A549 (cell line): ENCODE data around the gene KRAS. TPM values are rescaled to one million over a fixed set of nuclear protein-coding genes. Genes with fewer than 3 reads are reported as not detected.
A peak's percentile ranks its signal among the peaks of the same experiment; 100 is the strongest.

ENCODE experiments used
- ATAC-seq, 2 experiments: fragments of 200-7000 bp in 1 of 2; fragments of >200 bp in 1 of 2; cut with Nextera tagmentation in 1 of 2; cut with Tn5 transposase in 1 of 2; 3 replicates each; pipeline versions ENCODE4 v1.8.0 to v1.9.1; 2018 to 2020; ENCODE audit warnings: mild to moderate bottlenecking in 1 of 2, moderate library complexity in 1 of 2
- CTCF ChIA-PET: fragments of 300-600 bp; sonication (Branson Sonifier 250); formaldehyde crosslinking; extraction: SDS; loops from one replicate; lab custom pipeline; 2021; ENCODE audit warnings: antibody characterized with exemption, inconsistent platforms; lab: Yijun Ruan, JAX
- POLR2A ChIA-PET: fragments of 350-600 bp; formaldehyde crosslinking; extraction: SDS; loops from one replicate; lab custom pipeline; 2021; ENCODE audit warnings: antibody characterized with exemption, inconsistent platforms; lab: Yijun Ruan, JAX
- DNase-seq, 2 experiments: peaks; one replicate each; pipeline versions ENCODE4 v3.0.0 to v3.0.0-alpha.2; 2011 to 2016; ENCODE audit warnings: low read depth in 1 of 2, low spot score in 1 of 2
- FAIRE-seq: peaks from 2 replicates; lab custom pipeline; 2011; peaks lifted over from hg19 to GRCh38; lab: Jason Lieb, UNC
- H3K27ac ChIP-seq, 2 experiments: fragments of >200 bp; sonication (Bioruptor Twin); formaldehyde crosslinking; 3 replicates each; pipeline ENCODE4 v1.5.1; 2016 to 2017
- H3K4me1 ChIP-seq: fragments of >200 bp; sonication (Bioruptor Twin); formaldehyde crosslinking; 3 replicates; pipeline ENCODE4 v1.6.1; 2016
- H3K4me2 ChIP-seq: fragments of >200 bp; sonication (Bioruptor Twin); formaldehyde crosslinking; 3 replicates; pipeline ENCODE4 v1.6.1; 2016
- H3K4me3 ChIP-seq: fragments of >200 bp; sonication (Bioruptor Twin); formaldehyde crosslinking; 3 replicates; pipeline ENCODE4 v1.5.1; 2016
- H3K9me3 ChIP-seq: fragments of >200 bp; sonication (Bioruptor Twin); formaldehyde crosslinking; 3 replicates; pipeline ENCODE4 v1.6.1; 2016
- CBX2 ChIP-seq: fragments of 200-600 bp; sonication (generic); IDR thresholded peaks from 2 replicates; pipeline ENCODE4 v1.6.1; 2016; ENCODE audit warnings: low read depth, mild to moderate bottlenecking, borderline replicate concordance
- CHD4 ChIP-seq: fragments of 200-600 bp; sonication (generic); IDR thresholded peaks from 2 replicates; pipeline ENCODE4 v1.6.1; 2016; ENCODE audit warnings: antibody characterized with exemption, mild to moderate bottlenecking, borderline replicate concordance
- CTCF ChIP-seq: fragments of >200 bp; sonication (Bioruptor Twin); formaldehyde crosslinking; IDR thresholded peaks from 3 replicates; pipeline ENCODE4 v1.5.1; 2016
- E2F6 ChIP-seq: IDR thresholded peaks from 2 replicates; pipeline ENCODE4 v1.6.1; 2012; ENCODE audit warnings: low read depth, borderline replicate concordance
- ELK1 ChIP-seq: fragments of 150-350 bp; IDR thresholded peaks from 2 replicates; pipeline ENCODE4 v1.6.1; 2014; ENCODE audit warnings: low read depth, mild to moderate bottlenecking, low read length
- FOSL2 ChIP-seq, 2 experiments: fragments of 450-650 bp in 1 of 2; fragments of >200 bp in 1 of 2; sonication (Bioruptor Twin) in 1 of 2; formaldehyde crosslinking; IDR thresholded peaks; 2 replicates each; pipeline versions ENCODE4 v1.5.0 to v1.6.1; 2016 to 2020; ENCODE audit warnings: mild to moderate bottlenecking in 1 of 2, moderate library complexity in 1 of 2
- FOXS1 ChIP-seq: fragments of 250-450 bp; sonication (Bioruptor Pico); IDR thresholded peaks from 2 replicates; pipeline ENCODE4 v1.5.0; 2020; ENCODE audit warnings: mild to moderate bottlenecking, moderate library complexity
- HES2 ChIP-seq: fragments of >200 bp; sonication (Bioruptor Twin); formaldehyde crosslinking; IDR thresholded peaks from 2 replicates; pipeline ENCODE4 v1.6.1; 2016
- HOXA7 ChIP-seq: fragments of 250-450 bp; sonication (Bioruptor Pico); IDR thresholded peaks from 2 replicates; pipeline ENCODE4 v1.5.0; 2020; ENCODE audit warnings: mild to moderate bottlenecking, moderate library complexity
- HOXB13 ChIP-seq: fragments of 250-450 bp; sonication (Bioruptor Pico); IDR thresholded peaks from 2 replicates; pipeline ENCODE4 v1.5.0; 2020; ENCODE audit warnings: low read depth, mild to moderate bottlenecking, moderate library complexity
- JUN ChIP-seq, 2 experiments: fragments of >200 bp; sonication (Bioruptor Twin); formaldehyde crosslinking; IDR thresholded peaks; 2 replicates in 1 of 2; 3 replicates in 1 of 2; pipeline ENCODE4 v1.6.1; 2016 to 2017
- JUNB ChIP-seq: fragments of >200 bp; sonication (Bioruptor Twin); formaldehyde crosslinking; IDR thresholded peaks from 2 replicates; pipeline ENCODE4 v1.6.1; 2016
- MAFK ChIP-seq: fragments of 450-650 bp; IDR thresholded peaks from 2 replicates; pipeline ENCODE4 v1.6.1; 2014; ENCODE audit not compliant: partially characterized antibody
- MAZ ChIP-seq: fragments of 150-350 bp; IDR thresholded peaks from 2 replicates; pipeline ENCODE4 v1.6.1; 2014; ENCODE audit warnings: antibody characterized with exemption, low read depth, low read length, borderline replicate concordance
- MYC ChIP-seq: IDR thresholded peaks from 2 replicates; pipeline ENCODE4 v1.6.1; 2012; ENCODE audit warnings: mild to moderate bottlenecking, inconsistent platforms, low read length, improper control_type of control experiment, borderline replicate concordance
- NFE2L2 ChIP-seq: fragments of 150-350 bp; conservative IDR thresholded peaks from 2 replicates; pipeline ENCODE4 v1.6.1; 2014; ENCODE audit warnings: low read length
- POLR2A ChIP-seq: IDR thresholded peaks from 2 replicates; pipeline ENCODE4 v1.6.1; 2012; ENCODE audit warnings: mild to moderate bottlenecking, low read length
- RAD21 ChIP-seq, 2 experiments: fragments of >200 bp in 1 of 2; sonication (Bioruptor Twin) in 1 of 2; formaldehyde crosslinking in 1 of 2; IDR thresholded peaks in 1 of 2; conservative IDR thresholded peaks in 1 of 2; 2 replicates in 1 of 2; 3 replicates in 1 of 2; pipeline ENCODE4 v1.6.1; 2012 to 2018; ENCODE audit warnings: inconsistent platforms in 1 of 2
- RARB ChIP-seq: fragments of 250-450 bp; sonication (Bioruptor Pico); IDR thresholded peaks from 2 replicates; pipeline ENCODE4 v1.8.0; 2021; ENCODE audit warnings: mild to moderate bottlenecking, moderate library complexity
- REST ChIP-seq: fragments of 200-600 bp; sonication (generic); IDR thresholded peaks from 2 replicates; pipeline ENCODE4 v1.6.1; 2016; ENCODE audit warnings: antibody characterized with exemption, mild to moderate bottlenecking, moderate library complexity
- SMC3 ChIP-seq: fragments of >200 bp; sonication (Bioruptor Twin); formaldehyde crosslinking; IDR thresholded peaks from 3 replicates; pipeline ENCODE4 v1.6.1; 2018; ENCODE audit warnings: inconsistent platforms
- TFCP2L1 ChIP-seq: fragments of 250-450 bp; sonication (Bioruptor Pico); IDR thresholded peaks from 2 replicates; pipeline ENCODE4 v1.5.0; 2021; ENCODE audit warnings: mild to moderate bottlenecking
- ZNF302 ChIP-seq: fragments of 250-450 bp; sonication (Bioruptor Pico); IDR thresholded peaks from 2 replicates; pipeline ENCODE4 v1.9.0; 2021; ENCODE audit warnings: inconsistent platforms, mild to moderate bottlenecking, moderate library complexity
- ZSCAN20 ChIP-seq: fragments of 250-450 bp; sonication (Bioruptor Pico); IDR thresholded peaks from 2 replicates; pipeline ENCODE4 v1.8.0; 2022; ENCODE audit warnings: mild to moderate bottlenecking, moderate library complexity
- WGBS: methylation state at CpG from one replicate; pipeline ENCODE4 v1.1.6; 2017; ENCODE audit errors: missing lambda C conversion rate; 5-methylcytosine and 5-hydroxymethylcytosine counted together
- polyA plus RNA-seq, 4 experiments: library from polyadenylated mRNA; depleted of rRNA in 3 of 4; stranded (reverse); fragments of >200 nt; fragmentation: RNase III in 1 of 4; extraction: RNeasy Plus Mini Kit Qiagen cat#74134 plus additional on column Dnase treatment in 1 of 4; gene quantifications; 2 replicates in 3 of 4; 3 replicates in 1 of 4; pipeline ENCODE4 v1.2.3, GENCODE V29; 2011 to 2017
- TF ChIP-seq, protein P1 (sequence below): fragments of 250-450 bp; sonication (Bioruptor Pico); IDR thresholded peaks from 2 replicates; pipeline ENCODE4 v1.5.0; 2021; ENCODE audit warnings: mild to moderate bottlenecking, moderate library complexity, borderline replicate concordance
- TF ChIP-seq, protein P2 (sequence below): fragments of 450-650 bp; IDR thresholded peaks from 2 replicates; pipeline ENCODE4 v1.6.1; 2014; ENCODE audit warnings: antibody characterized with exemption

KRAS gene
- polyA plus RNA-seq, 2 of the 4 experiments (the other 2 are of a cell fraction) = 16.5 to 38.4 TPM

GRCh38 chr12:25236190-25236589 is 14.5 kb downstream of the KRAS start:
- WGBS = 73% methylated on average over 1 of the region's 1 CpG
- ChIA-PET POLR2A (no interaction called here), CTCF (interaction anchor here (0.7 to 2.0 kb wide), 3 partner anchors 25 to 201 kb away, joined by 3 to 8 read pairs (median 6); no protein-coding TSS in a partner anchor)
- Histone ChIP-seq H3K9me3 (no peaks in the 10 kb centered on the region), H3K27ac (no peak overlapping the region), H3K4me3 (no peak overlapping the region), H3K4me1 (peaks cover 12% of the 10 kb centered on the region; the same call in 1 of the 3 replicates), H3K4me2 (no peak overlapping the region)
- no peak for TF ChIP-seq RAD21 (conservative IDR thresholded peaks at IDR 0.05 in 1 of 2, IDR thresholded peaks at IDR 0.05 in 1 of 2)
- TF ChIP-seq, protein P1, sequence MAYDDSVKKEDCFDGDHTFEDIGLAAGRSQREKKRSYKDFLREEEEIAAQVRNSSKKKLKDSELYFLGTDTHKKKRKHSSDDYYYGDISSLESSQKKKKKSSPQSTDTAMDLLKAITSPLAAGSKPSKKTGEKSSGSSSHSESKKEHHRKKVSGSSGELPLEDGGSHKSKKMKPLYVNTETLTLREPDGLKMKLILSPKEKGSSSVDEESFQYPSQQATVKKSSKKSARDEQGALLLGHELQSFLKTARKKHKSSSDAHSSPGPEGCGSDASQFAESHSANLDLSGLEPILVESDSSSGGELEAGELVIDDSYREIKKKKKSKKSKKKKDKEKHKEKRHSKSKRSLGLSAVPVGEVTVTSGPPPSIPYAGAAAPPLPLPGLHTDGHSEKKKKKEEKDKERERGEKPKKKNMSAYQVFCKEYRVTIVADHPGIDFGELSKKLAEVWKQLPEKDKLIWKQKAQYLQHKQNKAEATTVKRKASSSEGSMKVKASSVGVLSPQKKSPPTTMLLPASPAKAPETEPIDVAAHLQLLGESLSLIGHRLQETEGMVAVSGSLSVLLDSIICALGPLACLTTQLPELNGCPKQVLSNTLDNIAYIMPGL = no peak
- no peak for TF ChIP-seq FOXS1 (CRISPR knock-in tag)
- TF ChIP-seq HES2 = no peak
- no peak for TF ChIP-seq ZNF302 (CRISPR knock-in tag)
- no peak for TF ChIP-seq ELK1
- TF ChIP-seq HOXA7 (CRISPR knock-in tag) = no peak
- TF ChIP-seq MAZ = no peak
- no peak for TF ChIP-seq CTCF
- no peak for TF ChIP-seq CHD4
- no peak for TF ChIP-seq RARB
- TF ChIP-seq, protein P2, sequence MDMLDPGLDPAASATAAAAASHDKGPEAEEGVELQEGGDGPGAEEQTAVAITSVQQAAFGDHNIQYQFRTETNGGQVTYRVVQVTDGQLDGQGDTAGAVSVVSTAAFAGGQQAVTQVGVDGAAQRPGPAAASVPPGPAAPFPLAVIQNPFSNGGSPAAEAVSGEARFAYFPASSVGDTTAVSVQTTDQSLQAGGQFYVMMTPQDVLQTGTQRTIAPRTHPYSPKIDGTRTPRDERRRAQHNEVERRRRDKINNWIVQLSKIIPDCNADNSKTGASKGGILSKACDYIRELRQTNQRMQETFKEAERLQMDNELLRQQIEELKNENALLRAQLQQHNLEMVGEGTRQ = no peak
- TF ChIP-seq POLR2A = no peak
- no peak for TF ChIP-seq JUNB
- TF ChIP-seq CBX2 = no peak
- TF ChIP-seq TFCP2L1 (CRISPR knock-in tag) = no peak
- no peak for TF ChIP-seq SMC3
- TF ChIP-seq HOXB13 (CRISPR knock-in tag) = no peak
- TF ChIP-seq ZSCAN20 (CRISPR knock-in tag) = no peak
- no peak for TF ChIP-seq FOSL2 (IDR thresholded peaks at IDR 0.05)
- no peak for TF ChIP-seq FOSL2 (CRISPR knock-in tag; IDR thresholded peaks at IDR 0.05)
- no peak for DNase-seq
- no peak for FAIRE-seq
- 0 out of 6 replicates have a peak, but pooled peaks of 1 of the 2 experiments have one; percentile 23 for ATAC-seq

DNA sequence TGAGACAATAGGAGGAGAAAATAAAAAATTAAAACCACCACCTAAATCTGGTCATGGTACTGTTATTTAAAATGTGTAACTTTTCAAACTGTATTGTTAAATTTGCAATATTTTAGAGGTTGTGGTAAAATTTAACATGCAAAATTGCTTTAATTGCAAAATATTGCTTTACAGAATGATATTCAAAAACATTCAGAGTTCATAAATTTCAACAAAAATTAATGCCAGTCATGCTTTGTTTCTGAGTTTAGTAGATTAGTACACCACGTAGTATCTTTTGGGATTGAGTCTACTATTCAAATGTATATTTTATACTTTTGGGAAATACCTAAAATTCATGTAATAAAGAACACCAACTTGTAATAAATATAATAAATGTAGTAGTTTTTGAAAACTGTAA is 37.4 kb downstream of the KRAS start:
- ChIA-PET POLR2A (interaction anchor here (1.5 kb wide), 1 partner anchor 174 kb away, joined by 4 read pairs; no protein-coding TSS in a partner anchor), CTCF (no interaction called here)
- Histone ChIP-seq H3K4me2 (no peak overlapping the region), H3K4me3 (no peak overlapping the region), H3K4me1 (peaks cover 6% of the 10 kb centered on the region), H3K9me3 (no peaks in the 10 kb centered on the region), H3K27ac (no peak overlapping the region)
- ATAC-seq (no peak), FAIRE-seq (no peak), DNase-seq (no peak)
- 98% methylated on average over 1 of the region's 1 CpG for WGBS
- TF ChIP-seq MYC = no peak
- TF ChIP-seq E2F6 = no peak
- no peak for TF ChIP-seq JUN (IDR thresholded peaks at IDR 0.05)
- no peak for TF ChIP-seq MAZ
- TF ChIP-seq HES2 = no peak
- TF ChIP-seq NFE2L2 = peak; percentile 84
- TF ChIP-seq SMC3 = no peak
- TF ChIP-seq REST = no peak
- peak; percentile 72 for TF ChIP-seq MAFK
